ENCODE data around the gene FIS1.
"Not testable (repeated sequence)": the region's sequence is repeated elsewhere in the genome, so short reads cannot be mapped to it uniquely, and the experiment has no call there.

FIS1 gene

DNA sequence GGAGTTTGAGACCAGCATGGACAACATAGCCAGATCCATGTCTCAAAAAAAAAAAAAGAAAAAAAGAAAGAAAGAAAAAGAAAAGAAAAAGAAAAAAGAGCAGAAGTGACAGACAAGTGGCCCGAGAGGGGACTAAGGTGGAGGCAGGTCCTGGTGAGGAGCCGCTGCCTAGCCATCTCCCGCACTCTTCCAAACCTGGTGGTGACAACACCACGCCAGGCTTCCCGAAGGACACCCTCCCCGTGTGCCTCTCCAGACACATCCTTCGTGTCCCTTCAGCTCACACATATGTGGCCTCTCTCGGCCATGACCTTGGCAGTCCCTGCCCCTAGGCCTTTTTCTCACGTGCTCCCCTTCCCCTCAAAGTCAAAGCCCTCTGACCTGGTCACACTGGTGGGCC, 40.3 kb upstream of the FIS1 start:
- no peak for DNase-seq (ENCODE audit: extremely low read depth, low read depth)
- TF ChIP-seq, protein P1, sequence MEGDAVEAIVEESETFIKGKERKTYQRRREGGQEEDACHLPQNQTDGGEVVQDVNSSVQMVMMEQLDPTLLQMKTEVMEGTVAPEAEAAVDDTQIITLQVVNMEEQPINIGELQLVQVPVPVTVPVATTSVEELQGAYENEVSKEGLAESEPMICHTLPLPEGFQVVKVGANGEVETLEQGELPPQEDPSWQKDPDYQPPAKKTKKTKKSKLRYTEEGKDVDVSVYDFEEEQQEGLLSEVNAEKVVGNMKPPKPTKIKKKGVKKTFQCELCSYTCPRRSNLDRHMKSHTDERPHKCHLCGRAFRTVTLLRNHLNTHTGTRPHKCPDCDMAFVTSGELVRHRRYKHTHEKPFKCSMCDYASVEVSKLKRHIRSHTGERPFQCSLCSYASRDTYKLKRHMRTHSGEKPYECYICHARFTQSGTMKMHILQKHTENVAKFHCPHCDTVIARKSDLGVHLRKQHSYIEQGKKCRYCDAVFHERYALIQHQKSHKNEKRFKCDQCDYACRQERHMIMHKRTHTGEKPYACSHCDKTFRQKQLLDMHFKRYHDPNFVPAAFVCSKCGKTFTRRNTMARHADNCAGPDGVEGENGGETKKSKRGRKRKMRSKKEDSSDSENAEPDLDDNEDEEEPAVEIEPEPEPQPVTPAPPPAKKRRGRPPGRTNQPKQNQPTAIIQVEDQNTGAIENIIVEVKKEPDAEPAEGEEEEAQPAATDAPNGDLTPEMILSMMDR (IDR thresholded peaks at IDR 0.05; ENCODE audit: low read depth, low read length), result no peak

- not testable (repeated sequence) for DNase-seq (ENCODE audit: extremely low read depth, low read depth)
Observed at GRCh38 chr7:101280912-101281311, 36.0 kb upstream of the FIS1 start.

DNA sequence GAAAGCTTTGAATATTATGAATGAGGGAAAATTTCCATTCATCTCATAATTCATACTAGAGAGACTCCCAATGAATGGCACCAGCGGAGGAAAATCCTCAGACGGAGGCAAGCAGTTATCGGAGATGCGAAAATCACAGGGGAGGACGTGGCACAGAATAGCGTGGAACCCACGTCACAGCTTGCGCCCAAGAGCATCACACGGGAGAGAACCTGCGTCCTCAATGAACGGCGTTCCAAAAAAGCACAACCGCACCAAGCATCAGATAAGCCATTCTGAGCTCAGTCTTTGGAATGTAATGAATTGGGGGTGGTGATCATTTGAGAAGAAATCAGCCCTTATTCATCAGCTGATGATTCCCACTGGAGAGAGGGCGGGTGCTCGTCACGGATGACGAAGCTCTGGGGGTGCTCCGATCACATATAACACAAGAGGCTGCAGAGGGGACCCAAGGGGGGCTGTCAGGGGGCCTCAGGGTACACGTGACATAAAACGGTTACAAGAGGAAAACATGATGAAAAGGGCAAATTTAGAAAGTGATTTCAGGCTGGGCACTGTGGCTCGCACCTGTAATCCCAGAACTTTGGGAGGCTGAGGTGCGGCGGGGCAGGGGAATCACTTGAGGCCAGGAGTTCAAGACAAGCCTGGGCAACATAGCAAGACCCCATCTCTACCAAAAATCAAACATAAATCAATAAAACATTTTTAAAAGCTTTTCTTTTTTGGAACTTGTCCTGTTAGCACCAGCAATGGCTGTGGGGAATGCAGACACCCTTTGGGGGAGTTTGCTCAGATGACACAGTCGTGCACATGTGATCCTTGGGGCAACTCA, 33.8 kb upstream of the FIS1 start:
- TF ChIP-seq, protein P1 (IDR thresholded peaks at IDR 0.05; ENCODE audit: low read depth, low read length), result no peak
- no peak for DNase-seq (ENCODE audit: extremely low read depth, low read depth)

DNA sequence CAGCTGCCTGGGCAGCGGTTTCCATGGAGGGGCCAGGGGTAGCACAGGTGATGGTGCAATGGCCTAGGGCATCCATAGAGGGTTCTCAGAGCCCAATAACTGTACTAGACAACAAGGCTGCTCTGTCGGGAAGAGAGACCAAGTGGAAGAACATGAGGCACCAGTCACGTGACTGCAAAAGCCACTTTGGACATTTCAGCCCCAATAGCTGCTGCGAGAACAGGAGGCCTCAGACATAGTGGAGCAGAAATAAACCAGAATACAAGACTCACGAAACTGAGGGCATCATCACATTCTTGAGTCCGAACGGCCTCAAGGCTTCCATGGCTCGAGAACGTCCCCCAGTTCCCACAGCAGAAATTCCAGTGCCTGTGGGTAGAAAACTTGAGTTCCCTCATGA, 32.3 kb upstream of the FIS1 start:
- TF ChIP-seq, protein P1 (IDR thresholded peaks at IDR 0.05; ENCODE audit: low read depth, low read length), result no peak
- no peak for DNase-seq (ENCODE audit: extremely low read depth, low read depth)

DNA sequence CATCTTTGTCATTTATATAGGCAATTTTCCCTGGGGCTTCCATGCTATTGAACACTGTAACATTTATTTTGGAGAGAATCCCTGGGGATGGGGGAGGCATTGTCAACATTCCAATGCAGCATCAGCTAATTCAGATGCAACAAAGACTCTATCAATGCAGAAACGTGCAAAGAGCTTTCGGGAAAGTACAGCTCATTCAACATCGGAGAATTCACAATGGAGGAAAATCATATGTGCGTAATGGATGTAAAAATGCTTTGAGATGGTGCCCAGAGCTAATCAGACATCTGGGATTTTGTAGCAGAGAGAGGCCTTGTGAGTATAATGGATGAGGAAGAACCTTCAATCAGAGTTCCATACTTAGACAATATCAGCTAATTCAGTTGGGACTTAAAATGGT, 28.3 kb upstream of the FIS1 start:
- DNase-seq (ENCODE audit: extremely low read depth, low read depth), result no peak
- TF ChIP-seq, protein P1 (IDR thresholded peaks at IDR 0.05; ENCODE audit: low read depth, low read length), result no peak

GRCh38 chr7:101271021-101271420, 26.1 kb upstream of the FIS1 start:
- DNase-seq (ENCODE audit: extremely low read depth, low read depth), result no peak
- TF ChIP-seq, protein P1 (IDR thresholded peaks at IDR 0.05; ENCODE audit: low read depth, low read length), result no peak

- TF ChIP-seq, protein P1 (IDR thresholded peaks at IDR 0.05; ENCODE audit: low read depth, low read length), result no peak
- DNase-seq (ENCODE audit: extremely low read depth, low read depth), result no peak
Observed at GRCh38 chr7:101269664-101270063, 24.8 kb upstream of the FIS1 start.
